KMS-11 (cell line): ENCODE data around the gene ST6GALNAC4.

Source experiments
- H2AFZ ChIP-seq: fragments of 200-600 bp; sonication (generic); 2 replicates; pipeline ENCODE4 v1.6.1; 2016; ENCODE audit warnings: antibody characterized with exemption, mixed run types, low read depth
- H3K27ac ChIP-seq: fragments of 200-600 bp; sonication (generic); 2 replicates; pipeline ENCODE4 v1.6.1; 2016; ENCODE audit warnings: mild to moderate bottlenecking, mixed run types
- H3K27me3 ChIP-seq: fragments of 200-600 bp; sonication (generic); 2 replicates; pipeline ENCODE4 v1.6.1; 2017; ENCODE audit warnings: mild to moderate bottlenecking, low read depth, mixed run types, moderate library complexity; ENCODE audit not compliant: insufficient read depth
- H3K36me3 ChIP-seq: fragments of 200-600 bp; sonication (generic); 2 replicates; pipeline ENCODE4 v1.6.1; 2017; ENCODE audit warnings: mild to moderate bottlenecking, mixed run types; ENCODE audit not compliant: insufficient read depth
- H3K4me1 ChIP-seq: fragments of 200-600 bp; sonication (generic); 2 replicates; pipeline ENCODE4 v1.6.1; 2016; ENCODE audit warnings: mild to moderate bottlenecking, low read depth, mixed run types; ENCODE audit not compliant: poor library complexity, severe bottlenecking
- H3K4me2 ChIP-seq: fragments of 200-600 bp; sonication (generic); 2 replicates; pipeline ENCODE4 v1.7.0; 2016; ENCODE audit warnings: mild to moderate bottlenecking, mixed run types
- H3K4me3 ChIP-seq: fragments of 200-600 bp; sonication (generic); IDR thresholded peaks from 2 replicates; pipeline ENCODE4 v1.6.1; 2017; ENCODE audit warnings: low read depth, low read length, mixed read lengths; ENCODE audit not compliant: insufficient read depth
- H3K79me2 ChIP-seq: fragments of 200-600 bp; sonication (generic); 2 replicates; pipeline ENCODE4 v1.6.1; 2016; ENCODE audit warnings: low read depth, mixed run types; ENCODE audit not compliant: insufficient read depth
- H3K9ac ChIP-seq: fragments of 200-600 bp; sonication (generic); 2 replicates; pipeline ENCODE4 v1.6.1; 2016; ENCODE audit warnings: mild to moderate bottlenecking, mixed run types
- H4K20me1 ChIP-seq: fragments of 200-600 bp; sonication (generic); 2 replicates; pipeline ENCODE4 v1.6.1; 2016; ENCODE audit warnings: mild to moderate bottlenecking, mixed run types; ENCODE audit not compliant: insufficient read depth
- CTCF ChIP-seq: fragments of 200-600 bp; sonication (generic); conservative IDR thresholded peaks from 2 replicates; pipeline ENCODE4 v1.6.1; 2017; ENCODE audit warnings: low read depth, mild to moderate bottlenecking, antibody characterized with exemption, low read length, moderate library complexity, mixed read lengths

Gene ST6GALNAC4

DNA sequence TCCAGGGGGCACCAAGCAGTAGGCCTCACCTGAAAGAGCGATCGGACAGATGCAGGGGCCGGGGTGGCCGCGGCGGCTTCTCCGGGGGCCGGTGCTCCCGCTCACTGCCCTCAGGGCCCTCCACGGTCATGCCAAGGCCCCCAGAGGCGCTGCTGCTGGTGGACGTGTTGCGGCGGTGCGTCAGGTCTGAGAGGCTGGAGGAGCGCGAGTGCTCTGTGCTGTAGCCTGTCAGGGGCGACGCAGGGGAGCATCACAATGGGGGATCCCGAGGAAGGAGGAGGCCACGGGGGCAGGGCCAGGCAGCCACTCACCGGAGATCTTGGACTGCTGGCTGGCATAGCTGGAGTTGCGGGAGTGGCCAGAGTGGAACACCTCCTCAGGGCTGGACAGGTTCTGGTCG is 28.5 kb upstream of the ST6GALNAC4 start:
- H3K36me3 ChIP-seq = no peaks in the 10 kb centered on the region
- H3K79me2 ChIP-seq = no peaks in the 10 kb centered on the region
- no peak overlapping the region for H2AFZ ChIP-seq
- no peak overlapping the region for H3K4me3 ChIP-seq
- H3K4me1 ChIP-seq = peaks cover 7% of the 10 kb centered on the region
- no peak overlapping the region for H3K4me2 ChIP-seq
- TF ChIP-seq CTCF = no peak
- H3K27ac ChIP-seq = no peak overlapping the region
- H4K20me1 ChIP-seq = no peaks in the 10 kb centered on the region
- H3K9ac ChIP-seq = no peak overlapping the region
- no peaks in the 10 kb centered on the region for H3K27me3 ChIP-seq

GRCh38 chr9:127944586-127945218 is 27.9 kb upstream of the ST6GALNAC4 start:
- Histone ChIP-seq H3K36me3 (no peaks in the 10 kb centered on the region), H3K27me3 (no peaks in the 10 kb centered on the region), H4K20me1 (no peaks in the 10 kb centered on the region), H3K9ac (no peak overlapping the region), H3K79me2 (no peaks in the 10 kb centered on the region), H3K27ac (no peak overlapping the region), H2AFZ (no peak overlapping the region), H3K4me1 (peaks cover 7% of the 10 kb centered on the region), H3K4me3 (no peak overlapping the region), H3K4me2 (no peak overlapping the region)
- no peak for TF ChIP-seq CTCF

- H3K27me3 ChIP-seq = no peaks in the 10 kb centered on the region
- no peaks in the 10 kb centered on the region for H3K36me3 ChIP-seq
- no peaks in the 10 kb centered on the region for H3K79me2 ChIP-seq
- H3K4me2 ChIP-seq = no peak overlapping the region
- no peak overlapping the region for H3K9ac ChIP-seq
- TF ChIP-seq CTCF = peak; percentile 86
- no peak overlapping the region for H3K4me3 ChIP-seq
- H2AFZ ChIP-seq = no peak overlapping the region
- no peak overlapping the region for H3K27ac ChIP-seq
- no peaks in the 10 kb centered on the region for H4K20me1 ChIP-seq
- H3K4me1 ChIP-seq = peaks cover 7% of the 10 kb centered on the region
Measured at GRCh38 chr9:127943731-127944144, 26.9 kb upstream of the ST6GALNAC4 start.

GRCh38 chr9:127943011-127943662 is 26.3 kb upstream of the ST6GALNAC4 start:
- H3K79me2 ChIP-seq = no peaks in the 10 kb centered on the region
- no peak overlapping the region for H3K4me3 ChIP-seq
- H4K20me1 ChIP-seq = no peaks in the 10 kb centered on the region
- TF ChIP-seq CTCF = peak; percentile 7; the same call in 1 of the 2 replicates
- no peak overlapping the region for H3K27ac ChIP-seq
- no peak overlapping the region for H2AFZ ChIP-seq
- H3K9ac ChIP-seq = no peak overlapping the region
- no peaks in the 10 kb centered on the region for H3K36me3 ChIP-seq
- no peaks in the 10 kb centered on the region for H3K27me3 ChIP-seq
- no peak overlapping the region for H3K4me2 ChIP-seq
- peaks cover 7% of the 10 kb centered on the region for H3K4me1 ChIP-seq
